ENCODE results near the gene TACO1.

The TACO1 gene

DNA sequence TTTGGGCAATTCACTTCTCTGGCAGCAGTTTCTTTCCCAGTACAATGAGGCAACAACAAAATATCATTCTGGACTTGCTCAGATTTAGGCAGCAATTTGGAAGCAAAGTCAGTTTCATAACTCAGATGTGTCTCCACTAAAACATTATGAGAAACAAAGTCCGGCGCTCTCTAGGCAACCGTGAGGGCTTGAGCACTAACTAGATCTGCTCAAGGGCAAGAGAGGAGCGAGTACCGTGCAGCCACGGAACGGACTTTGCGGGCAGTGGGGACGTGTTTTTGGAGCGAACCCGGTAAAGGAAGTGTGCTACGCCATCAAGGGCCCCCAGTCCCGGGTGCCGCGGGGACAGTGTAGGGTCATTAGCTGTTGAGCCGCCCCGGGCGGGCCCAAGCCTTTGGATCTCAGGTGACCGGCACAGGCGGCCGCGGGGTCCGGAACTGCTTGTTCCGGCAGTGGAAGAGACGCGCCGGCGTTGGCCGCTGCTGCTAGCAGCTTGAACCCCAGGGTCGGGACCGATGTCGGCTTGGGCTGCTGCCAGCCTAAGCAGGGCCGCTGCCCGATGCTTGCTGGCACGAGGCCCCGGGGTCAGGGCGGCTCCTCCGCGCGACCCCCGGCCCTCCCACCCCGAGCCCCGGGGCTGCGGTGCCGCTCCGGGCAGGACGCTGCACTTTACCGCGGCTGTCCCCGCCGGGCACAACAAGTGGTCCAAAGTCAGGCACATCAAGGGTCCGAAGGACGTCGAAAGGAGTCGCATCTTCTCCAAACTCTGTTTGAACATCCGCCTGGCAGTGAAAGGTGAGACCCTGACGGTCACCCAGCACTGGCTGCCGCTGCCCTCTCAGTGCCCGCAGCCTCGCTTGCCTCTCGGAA lies at the start of gene TACO1 (continued):
- no peak for TF ChIP-seq ZNF560 (tag by site-specific recombination; IDR thresholded peaks at IDR 0.05; ENCODE audit: borderline replicate concordance)
- TF ChIP-seq, protein P1, sequence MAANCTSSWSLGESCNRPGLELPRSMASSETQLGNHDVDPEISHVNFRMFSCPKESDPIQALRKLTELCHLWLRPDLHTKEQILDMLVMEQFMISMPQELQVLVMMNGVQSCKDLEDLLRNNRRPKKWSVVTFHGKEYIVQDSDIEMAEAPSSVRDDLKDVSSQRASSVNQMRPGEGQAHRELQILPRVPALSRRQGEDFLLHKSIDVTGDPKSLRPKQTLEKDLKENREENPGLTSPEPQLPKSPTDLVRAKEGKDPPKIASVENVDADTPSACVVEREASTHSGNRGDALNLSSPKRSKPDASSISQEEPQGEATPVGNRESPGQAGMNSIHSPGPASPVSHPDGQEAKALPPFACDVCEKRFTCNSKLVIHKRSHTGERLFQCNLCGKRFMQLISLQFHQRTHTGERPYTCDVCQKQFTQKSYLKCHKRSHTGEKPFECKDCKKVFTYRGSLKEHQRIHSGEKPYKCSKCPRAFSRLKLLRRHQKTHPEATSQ (tag by site-specific recombination; IDR thresholded peaks at IDR 0.05): peak; percentile 93
- peak; percentile 97 for TF ChIP-seq ZNF335 (tag by site-specific recombination; conservative IDR thresholded peaks at IDR 0.05)
- no peak for TF ChIP-seq ZNF211 (tag by site-specific recombination; IDR thresholded peaks at IDR 0.05; ENCODE audit: low read depth)
- no peak for TF ChIP-seq ZNF292 (tag by site-specific recombination; IDR thresholded peaks at IDR 0.05; ENCODE audit: borderline replicate concordance, low read depth)
- TF ChIP-seq, protein P2, sequence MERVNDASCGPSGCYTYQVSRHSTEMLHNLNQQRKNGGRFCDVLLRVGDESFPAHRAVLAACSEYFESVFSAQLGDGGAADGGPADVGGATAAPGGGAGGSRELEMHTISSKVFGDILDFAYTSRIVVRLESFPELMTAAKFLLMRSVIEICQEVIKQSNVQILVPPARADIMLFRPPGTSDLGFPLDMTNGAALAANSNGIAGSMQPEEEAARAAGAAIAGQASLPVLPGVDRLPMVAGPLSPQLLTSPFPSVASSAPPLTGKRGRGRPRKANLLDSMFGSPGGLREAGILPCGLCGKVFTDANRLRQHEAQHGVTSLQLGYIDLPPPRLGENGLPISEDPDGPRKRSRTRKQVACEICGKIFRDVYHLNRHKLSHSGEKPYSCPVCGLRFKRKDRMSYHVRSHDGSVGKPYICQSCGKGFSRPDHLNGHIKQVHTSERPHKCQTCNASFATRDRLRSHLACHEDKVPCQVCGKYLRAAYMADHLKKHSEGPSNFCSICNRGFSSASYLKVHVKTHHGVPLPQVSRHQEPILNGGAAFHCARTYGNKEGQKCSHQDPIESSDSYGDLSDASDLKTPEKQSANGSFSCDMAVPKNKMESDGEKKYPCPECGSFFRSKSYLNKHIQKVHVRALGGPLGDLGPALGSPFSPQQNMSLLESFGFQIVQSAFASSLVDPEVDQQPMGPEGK (tag by site-specific recombination; IDR thresholded peaks at IDR 0.05): peak; percentile 85
- TF ChIP-seq, protein P3, sequence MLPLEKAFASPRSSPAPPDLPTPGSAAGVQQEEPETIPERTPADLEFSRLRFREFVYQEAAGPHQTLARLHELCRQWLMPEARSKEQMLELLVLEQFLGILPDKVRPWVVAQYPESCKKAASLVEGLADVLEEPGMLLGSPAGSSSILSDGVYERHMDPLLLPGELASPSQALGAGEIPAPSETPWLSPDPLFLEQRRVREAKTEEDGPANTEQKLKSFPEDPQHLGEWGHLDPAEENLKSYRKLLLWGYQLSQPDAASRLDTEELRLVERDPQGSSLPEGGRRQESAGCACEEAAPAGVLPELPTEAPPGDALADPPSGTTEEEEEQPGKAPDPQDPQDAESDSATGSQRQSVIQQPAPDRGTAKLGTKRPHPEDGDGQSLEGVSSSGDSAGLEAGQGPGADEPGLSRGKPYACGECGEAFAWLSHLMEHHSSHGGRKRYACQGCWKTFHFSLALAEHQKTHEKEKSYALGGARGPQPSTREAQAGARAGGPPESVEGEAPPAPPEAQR (tag by site-specific recombination; IDR thresholded peaks at IDR 0.05): peak; percentile 60; the same call in 1 of the 2 replicates
- TF ChIP-seq ZNF768 (tag by site-specific recombination; IDR thresholded peaks at IDR 0.05): 0 out of 2 replicates have a peak, but pooled peaks have one; percentile 37
- peak; percentile 40; the same call in 1 of the 2 replicates for TF ChIP-seq OSR2 (tag by site-specific recombination; IDR thresholded peaks at IDR 0.05)
- TF ChIP-seq ZNF341 (tag by site-specific recombination; IDR thresholded peaks at IDR 0.05; ENCODE audit: low read depth): peak; percentile 83
- TF ChIP-seq, protein P4, sequence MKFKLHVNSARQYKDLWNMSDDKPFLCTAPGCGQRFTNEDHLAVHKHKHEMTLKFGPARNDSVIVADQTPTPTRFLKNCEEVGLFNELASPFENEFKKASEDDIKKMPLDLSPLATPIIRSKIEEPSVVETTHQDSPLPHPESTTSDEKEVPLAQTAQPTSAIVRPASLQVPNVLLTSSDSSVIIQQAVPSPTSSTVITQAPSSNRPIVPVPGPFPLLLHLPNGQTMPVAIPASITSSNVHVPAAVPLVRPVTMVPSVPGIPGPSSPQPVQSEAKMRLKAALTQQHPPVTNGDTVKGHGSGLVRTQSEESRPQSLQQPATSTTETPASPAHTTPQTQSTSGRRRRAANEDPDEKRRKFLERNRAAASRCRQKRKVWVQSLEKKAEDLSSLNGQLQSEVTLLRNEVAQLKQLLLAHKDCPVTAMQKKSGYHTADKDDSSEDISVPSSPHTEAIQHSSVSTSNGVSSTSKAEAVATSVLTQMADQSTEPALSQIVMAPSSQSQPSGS (tag by site-specific recombination; IDR thresholded peaks at IDR 0.05; ENCODE audit: low read depth): no peak
- TF ChIP-seq ZNF837 (tag by site-specific recombination; IDR thresholded peaks at IDR 0.05): no peak
- TF ChIP-seq ZBTB8A (tag by site-specific recombination; IDR thresholded peaks at IDR 0.05): peak; percentile 59
- no peak for TF ChIP-seq ZNF433 (tag by site-specific recombination; IDR thresholded peaks at IDR 0.05; ENCODE audit: low read depth)
- peak; percentile 20; the same call in 1 of the 2 replicates for TF ChIP-seq GFI1B (tag by site-specific recombination; IDR thresholded peaks at IDR 0.05)
- TF ChIP-seq ZNF600 (tag by site-specific recombination; IDR thresholded peaks at IDR 0.05): peak; percentile 76
- TF ChIP-seq, protein P5, sequence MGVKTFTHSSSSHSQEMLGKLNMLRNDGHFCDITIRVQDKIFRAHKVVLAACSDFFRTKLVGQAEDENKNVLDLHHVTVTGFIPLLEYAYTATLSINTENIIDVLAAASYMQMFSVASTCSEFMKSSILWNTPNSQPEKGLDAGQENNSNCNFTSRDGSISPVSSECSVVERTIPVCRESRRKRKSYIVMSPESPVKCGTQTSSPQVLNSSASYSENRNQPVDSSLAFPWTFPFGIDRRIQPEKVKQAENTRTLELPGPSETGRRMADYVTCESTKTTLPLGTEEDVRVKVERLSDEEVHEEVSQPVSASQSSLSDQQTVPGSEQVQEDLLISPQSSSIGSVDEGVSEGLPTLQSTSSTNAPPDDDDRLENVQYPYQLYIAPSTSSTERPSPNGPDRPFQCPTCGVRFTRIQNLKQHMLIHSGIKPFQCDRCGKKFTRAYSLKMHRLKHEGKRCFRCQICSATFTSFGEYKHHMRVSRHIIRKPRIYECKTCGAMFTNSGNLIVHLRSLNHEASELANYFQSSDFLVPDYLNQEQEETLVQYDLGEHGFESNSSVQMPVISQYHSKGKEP (tag by site-specific recombination; IDR thresholded peaks at IDR 0.05): peak; percentile 43; the same call in 1 of the 2 replicates
- peak; percentile 42; the same call in 1 of the 2 replicates for TF ChIP-seq ZIC2 (tag by site-specific recombination; IDR thresholded peaks at IDR 0.05)
- TF ChIP-seq ZNF157 (tag by site-specific recombination; IDR thresholded peaks at IDR 0.05): no peak
- TF ChIP-seq, protein P6, sequence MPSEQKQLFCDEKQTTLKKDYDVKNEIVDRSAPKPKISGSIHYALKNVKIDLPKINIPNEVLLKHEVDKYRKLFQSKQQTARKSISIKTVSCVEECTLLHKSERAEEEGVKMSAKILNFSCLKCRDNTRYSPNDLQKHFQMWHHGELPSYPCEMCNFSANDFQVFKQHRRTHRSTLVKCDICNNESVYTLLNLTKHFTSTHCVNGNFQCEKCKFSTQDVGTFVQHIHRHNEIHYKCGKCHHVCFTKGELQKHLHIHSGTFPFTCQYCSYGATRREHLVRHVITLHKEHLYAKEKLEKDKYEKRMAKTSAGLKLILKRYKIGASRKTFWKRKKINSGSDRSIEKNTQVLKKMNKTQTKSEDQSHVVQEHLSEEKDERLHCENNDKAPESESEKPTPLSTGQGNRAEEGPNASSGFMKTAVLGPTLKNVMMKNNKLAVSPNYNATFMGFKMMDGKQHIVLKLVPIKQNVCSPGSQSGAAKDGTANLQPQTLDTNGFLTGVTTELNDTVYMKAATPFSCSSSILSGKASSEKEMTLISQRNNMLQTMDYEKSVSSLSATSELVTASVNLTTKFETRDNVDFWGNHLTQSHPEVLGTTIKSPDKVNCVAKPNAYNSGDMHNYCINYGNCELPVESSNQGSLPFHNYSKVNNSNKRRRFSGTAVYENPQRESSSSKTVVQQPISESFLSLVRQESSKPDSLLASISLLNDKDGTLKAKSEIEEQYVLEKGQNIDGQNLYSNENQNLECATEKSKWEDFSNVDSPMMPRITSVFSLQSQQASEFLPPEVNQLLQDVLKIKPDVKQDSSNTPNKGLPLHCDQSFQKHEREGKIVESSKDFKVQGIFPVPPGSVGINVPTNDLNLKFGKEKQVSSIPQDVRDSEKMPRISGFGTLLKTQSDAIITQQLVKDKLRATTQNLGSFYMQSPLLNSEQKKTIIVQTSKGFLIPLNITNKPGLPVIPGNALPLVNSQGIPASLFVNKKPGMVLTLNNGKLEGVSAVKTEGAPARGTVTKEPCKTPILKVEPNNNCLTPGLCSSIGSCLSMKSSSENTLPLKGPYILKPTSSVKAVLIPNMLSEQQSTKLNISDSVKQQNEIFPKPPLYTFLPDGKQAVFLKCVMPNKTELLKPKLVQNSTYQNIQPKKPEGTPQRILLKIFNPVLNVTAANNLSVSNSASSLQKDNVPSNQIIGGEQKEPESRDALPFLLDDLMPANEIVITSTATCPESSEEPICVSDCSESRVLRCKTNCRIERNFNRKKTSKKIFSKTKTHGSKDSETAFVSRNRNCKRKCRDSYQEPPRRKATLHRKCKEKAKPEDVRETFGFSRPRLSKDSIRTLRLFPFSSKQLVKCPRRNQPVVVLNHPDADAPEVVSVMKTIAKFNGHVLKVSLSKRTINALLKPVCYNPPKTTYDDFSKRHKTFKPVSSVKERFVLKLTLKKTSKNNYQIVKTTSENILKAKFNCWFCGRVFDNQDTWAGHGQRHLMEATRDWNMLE (tag by site-specific recombination; conservative IDR thresholded peaks at IDR 0.05; ENCODE audit: low read depth): peak; percentile 98
- 0 out of 2 replicates have a peak, but pooled peaks have one; percentile 24 for TF ChIP-seq ZNF23 (tag by site-specific recombination; IDR thresholded peaks at IDR 0.05; ENCODE audit: borderline replicate concordance)
- TF ChIP-seq SP3 (tag by site-specific recombination; IDR thresholded peaks at IDR 0.05): peak; percentile 79
- TF ChIP-seq ZNF785 (tag by site-specific recombination; IDR thresholded peaks at IDR 0.05): no peak
- TF ChIP-seq ZNF366 (tag by site-specific recombination; conservative IDR thresholded peaks at IDR 0.05): no peak
